Measurements from ENCODE around the gene CCR2. TPM values are rescaled to one million over a fixed set of nuclear protein-coding genes. Genes with fewer than 3 reads are reported as not detected.
"Not testable (repeated sequence)": the region's sequence is repeated elsewhere in the genome, so short reads cannot be mapped to it uniquely, and the experiment has no call there.

Gene CCR2
- total and polyA plus RNA-seq, 4 donors, result 0.13 to 2.2 (median 0.44) TPM; not detected in 1

DNA sequence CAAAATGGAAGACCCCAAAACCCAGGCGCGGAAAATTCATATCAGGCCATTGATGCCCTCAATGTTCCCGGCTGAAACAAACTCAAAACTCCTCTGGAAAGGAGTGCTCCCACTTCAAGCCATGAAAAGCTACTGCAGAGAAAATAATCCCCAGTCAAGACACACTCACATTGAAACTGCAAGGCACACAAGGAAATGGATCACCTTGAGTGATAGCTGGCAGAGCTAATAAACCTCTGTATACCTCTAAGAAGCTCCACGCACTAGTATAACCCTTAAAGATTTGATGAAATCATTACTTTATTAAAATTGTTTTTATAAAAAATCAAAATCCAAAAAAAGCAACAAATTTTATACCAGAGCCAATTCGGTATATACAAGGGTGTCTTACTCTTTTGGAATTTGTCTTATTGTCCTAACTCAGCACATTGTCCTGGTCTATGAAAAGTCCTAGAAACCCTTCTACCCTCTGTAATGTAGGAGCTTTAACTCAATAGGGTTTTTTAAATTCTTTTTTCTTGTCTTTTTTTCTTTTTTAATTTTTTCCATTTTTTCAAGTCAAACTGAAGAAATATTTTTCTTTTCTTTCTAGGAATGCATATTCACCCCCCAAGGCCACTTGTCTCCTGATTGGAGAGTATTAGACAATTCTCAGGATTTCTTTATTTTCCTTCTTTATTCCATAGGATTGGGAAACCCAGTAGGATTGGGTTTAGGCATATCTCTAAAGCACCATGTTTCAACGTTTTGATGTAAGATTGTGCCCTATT lies 44.5 kb downstream of the CCR2 start:
- no peaks in the 10 kb centered on the region for H3K27me3 ChIP-seq (ENCODE audit: control insufficient read depth, insufficient read depth, low read length)
- no peak for DNase-seq (ENCODE audit: low read depth in 4 of 6, low spot score in 6 of 6)
- H3K4me1 ChIP-seq (ENCODE audit: control insufficient read depth, insufficient read depth, low read length), result no peaks in the 10 kb centered on the region
- no peak overlapping the region for H3K4me3 ChIP-seq (ENCODE audit: low read depth, low read length)
- 100% methylated on average over 1 of the region's 6 CpGs for WGBS (ENCODE audit: insufficient coverage)
- no peak overlapping the region for H3K27ac ChIP-seq (ENCODE audit: low read depth, low read length)
- no peaks in the 10 kb centered on the region for H3K36me3 ChIP-seq (ENCODE audit: control insufficient read depth, insufficient read depth, low read length)
- H3K9me3 ChIP-seq (ENCODE audit: control insufficient read depth, insufficient read depth, low read length), result no peaks in the 10 kb centered on the region

DNA sequence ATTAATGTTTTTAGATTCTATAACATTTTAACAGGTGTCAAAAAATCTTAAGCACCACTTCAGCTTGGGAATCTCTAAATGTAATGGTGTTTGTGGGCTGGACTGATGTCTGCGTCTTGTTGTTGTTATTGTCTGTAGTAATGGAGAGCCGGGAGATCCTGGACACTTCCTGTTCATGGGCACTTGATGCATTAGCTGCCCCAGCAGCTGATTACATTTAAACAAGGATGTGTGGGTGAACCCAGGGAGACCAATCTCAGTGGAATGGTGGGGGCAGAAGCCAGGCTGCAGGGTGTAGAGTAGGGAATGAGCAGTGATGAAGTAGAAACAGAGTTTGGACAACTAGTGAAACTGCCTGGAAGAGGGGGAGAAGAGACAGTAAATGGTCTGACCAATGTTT lies 45.2 kb downstream of the CCR2 start:
- Histone ChIP-seq H3K4me3 (ENCODE audit: low read depth, low read length) (no peak overlapping the region), H3K27ac (ENCODE audit: low read depth, low read length) (no peak overlapping the region), H3K27me3 (ENCODE audit: control insufficient read depth, insufficient read depth, low read length) (no peaks in the 10 kb centered on the region), H3K9me3 (ENCODE audit: control insufficient read depth, insufficient read depth, low read length) (no peaks in the 10 kb centered on the region), H3K4me1 (ENCODE audit: control insufficient read depth, insufficient read depth, low read length) (no peaks in the 10 kb centered on the region), H3K36me3 (ENCODE audit: control insufficient read depth, insufficient read depth, low read length) (no peaks in the 10 kb centered on the region)
- DNase-seq (ENCODE audit: low read depth in 4 of 6, low spot score in 6 of 6), result no peak
- 92% methylated on average over 2 of the region's 2 CpGs for WGBS (ENCODE audit: insufficient coverage)

GRCh38 chr3:46399557-46399956 lies 45.6 kb downstream of the CCR2 start:
- no peak overlapping the region for H3K27ac ChIP-seq (ENCODE audit: low read depth, low read length)
- no peaks in the 10 kb centered on the region for H3K9me3 ChIP-seq (ENCODE audit: control insufficient read depth, insufficient read depth, low read length)
- 82% methylated on average over 2 of the region's 2 CpGs for WGBS (ENCODE audit: insufficient coverage)
- no peaks in the 10 kb centered on the region for H3K27me3 ChIP-seq (ENCODE audit: control insufficient read depth, insufficient read depth, low read length)
- no peaks in the 10 kb centered on the region for H3K36me3 ChIP-seq (ENCODE audit: control insufficient read depth, insufficient read depth, low read length)
- DNase-seq (ENCODE audit: low read depth in 4 of 6, low spot score in 6 of 6), result no peak
- H3K4me3 ChIP-seq (ENCODE audit: low read depth, low read length), result no peak overlapping the region
- no peaks in the 10 kb centered on the region for H3K4me1 ChIP-seq (ENCODE audit: control insufficient read depth, insufficient read depth, low read length)

DNA sequence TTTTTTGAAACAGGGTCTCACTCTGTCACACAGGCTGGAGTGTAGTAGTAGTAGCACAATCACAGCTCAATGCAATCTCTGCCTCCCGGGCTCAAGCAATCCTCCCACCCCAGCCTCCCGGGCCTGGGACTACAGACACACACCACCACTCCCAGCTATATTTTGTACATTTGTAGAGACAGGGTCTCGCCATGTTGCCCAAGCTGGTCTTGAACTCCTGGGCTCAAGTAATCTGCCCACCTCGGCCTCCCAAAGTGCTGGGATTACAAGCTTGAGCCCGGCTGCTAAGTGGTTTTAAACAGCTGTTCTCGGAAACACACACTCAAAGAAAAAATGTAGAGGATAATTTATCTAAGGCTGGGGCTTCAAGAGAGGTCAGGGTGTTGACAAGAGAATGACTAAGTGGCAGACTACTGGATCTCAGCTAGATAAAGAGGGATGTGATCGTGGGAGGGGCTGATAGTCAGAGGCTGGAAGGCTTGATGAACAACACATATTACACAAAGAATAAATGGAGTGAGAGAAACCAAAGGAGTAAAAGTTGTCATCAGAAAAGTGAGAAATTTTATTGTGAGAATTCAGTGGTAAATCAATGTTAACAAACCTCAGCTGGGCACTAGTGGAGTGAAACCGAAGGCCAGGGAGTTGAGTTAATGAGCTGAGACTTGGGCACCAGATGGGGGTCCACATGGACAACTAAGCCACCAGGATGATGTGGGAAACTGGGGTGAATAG lies 46.3 kb downstream of the CCR2 start:
- Histone ChIP-seq H3K4me3 (ENCODE audit: low read depth, low read length) (no peak overlapping the region), H3K27me3 (ENCODE audit: control insufficient read depth, insufficient read depth, low read length) (no peaks in the 10 kb centered on the region), H3K9me3 (ENCODE audit: control insufficient read depth, insufficient read depth, low read length) (no peaks in the 10 kb centered on the region), H3K36me3 (ENCODE audit: control insufficient read depth, insufficient read depth, low read length) (no peaks in the 10 kb centered on the region), H3K27ac (ENCODE audit: low read depth, low read length) (no peak overlapping the region), H3K4me1 (ENCODE audit: control insufficient read depth, insufficient read depth, low read length) (no peaks in the 10 kb centered on the region)
- DNase-seq (ENCODE audit: low read depth in 4 of 6, low spot score in 6 of 6), result no peak
- 89% methylated on average over 3 of the region's 8 CpGs for WGBS (ENCODE audit: insufficient coverage)

DNA sequence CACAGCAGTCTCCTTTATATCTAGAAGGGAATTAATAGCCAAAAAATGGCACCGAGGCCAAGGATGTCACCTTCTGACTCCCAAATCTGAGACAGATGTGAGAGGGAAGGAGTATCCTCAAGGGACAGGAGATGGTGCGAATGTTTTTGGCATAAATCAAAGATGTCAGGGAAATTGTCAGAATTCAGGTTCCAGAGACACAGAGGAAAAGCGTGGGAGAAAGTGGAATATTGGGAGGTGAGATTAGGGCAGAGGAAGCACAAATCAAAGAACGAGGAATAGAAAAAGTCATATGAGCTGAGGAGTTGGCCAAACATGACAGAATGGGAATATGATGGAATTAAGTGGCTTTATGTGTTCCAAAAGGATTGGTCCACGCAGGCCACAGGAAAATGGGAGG lies 46.9 kb downstream of the CCR2 start:
- no peaks in the 10 kb centered on the region for H3K9me3 ChIP-seq (ENCODE audit: control insufficient read depth, insufficient read depth, low read length)
- no peak overlapping the region for H3K4me3 ChIP-seq (ENCODE audit: low read depth, low read length)
- H3K4me1 ChIP-seq (ENCODE audit: control insufficient read depth, insufficient read depth, low read length), result no peaks in the 10 kb centered on the region
- no peaks in the 10 kb centered on the region for H3K36me3 ChIP-seq (ENCODE audit: control insufficient read depth, insufficient read depth, low read length)
- H3K27me3 ChIP-seq (ENCODE audit: control insufficient read depth, insufficient read depth, low read length), result no peaks in the 10 kb centered on the region
- no peak overlapping the region for H3K27ac ChIP-seq (ENCODE audit: low read depth, low read length)
- 93% methylated on average over 5 of the region's 5 CpGs for WGBS (ENCODE audit: insufficient coverage)
- no peak for DNase-seq (ENCODE audit: low read depth in 4 of 6, low spot score in 6 of 6)

GRCh38 chr3:46401579-46401978 lies 47.7 kb downstream of the CCR2 start:
- no peak for DNase-seq (ENCODE audit: low read depth in 4 of 6, low spot score in 6 of 6)
- H3K36me3 ChIP-seq (ENCODE audit: control insufficient read depth, insufficient read depth, low read length), result no peaks in the 10 kb centered on the region
- 100% methylated on average over 2 of the region's 2 CpGs for WGBS (ENCODE audit: insufficient coverage)
- no peak overlapping the region for H3K27ac ChIP-seq (ENCODE audit: low read depth, low read length)
- no peaks in the 10 kb centered on the region for H3K9me3 ChIP-seq (ENCODE audit: control insufficient read depth, insufficient read depth, low read length)
- no peaks in the 10 kb centered on the region for H3K27me3 ChIP-seq (ENCODE audit: control insufficient read depth, insufficient read depth, low read length)
- H3K4me1 ChIP-seq (ENCODE audit: control insufficient read depth, insufficient read depth, low read length), result peaks cover 1% of the 10 kb centered on the region
- no peak overlapping the region for H3K4me3 ChIP-seq (ENCODE audit: low read depth, low read length)

DNA sequence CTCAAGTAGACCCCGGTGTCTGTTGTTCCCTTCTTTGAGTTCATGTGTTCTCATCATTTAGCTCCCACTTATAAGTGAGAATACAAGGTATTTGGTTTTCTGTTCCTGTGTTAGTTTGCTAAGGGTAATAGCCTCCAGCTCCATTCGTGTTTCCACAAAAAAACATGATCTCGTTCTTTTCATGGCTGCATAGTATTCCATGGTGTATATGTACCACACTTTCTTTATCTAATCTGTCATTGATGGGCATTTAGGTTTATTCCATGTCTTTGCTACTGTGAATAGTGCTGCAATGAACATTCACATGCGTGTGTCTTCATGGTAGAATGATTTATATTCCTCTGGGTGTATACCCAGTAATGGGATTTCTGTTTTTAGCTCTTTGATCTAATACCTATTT lies 49.0 kb downstream of the CCR2 start:
- H3K27ac ChIP-seq (ENCODE audit: low read depth, low read length); H3K4me3 ChIP-seq (ENCODE audit: low read depth, low read length); H3K4me1 ChIP-seq (ENCODE audit: control insufficient read depth, insufficient read depth, low read length); DNase-seq (ENCODE audit: low read depth in 4 of 6, low spot score in 6 of 6); H3K9me3 ChIP-seq (ENCODE audit: control insufficient read depth, insufficient read depth, low read length); H3K27me3 ChIP-seq (ENCODE audit: control insufficient read depth, insufficient read depth, low read length); H3K36me3 ChIP-seq (ENCODE audit: control insufficient read depth, insufficient read depth, low read length): not testable (repeated sequence)
- WGBS (ENCODE audit: insufficient coverage), result no CpG with 5 or more reads among the region's 4 CpGs

- 69% methylated on average over 9 of the region's 11 CpGs for WGBS (ENCODE audit: insufficient coverage)
- Histone ChIP-seq H3K4me3 (ENCODE audit: low read depth, low read length) (no peak overlapping the region), H3K27ac (ENCODE audit: low read depth, low read length) (peak overlapping the region; percentile 13), H3K9me3 (ENCODE audit: control insufficient read depth, insufficient read depth, low read length) (no peaks in the 10 kb centered on the region), H3K27me3 (ENCODE audit: control insufficient read depth, insufficient read depth, low read length) (no peaks in the 10 kb centered on the region), H3K4me1 (ENCODE audit: control insufficient read depth, insufficient read depth, low read length) (peaks cover 8% of the 10 kb centered on the region), H3K36me3 (ENCODE audit: control insufficient read depth, insufficient read depth, low read length) (no peaks in the 10 kb centered on the region)
- no peak for DNase-seq (ENCODE audit: low read depth in 4 of 6, low spot score in 6 of 6)
Measured at GRCh38 chr3:46405301-46406019, 51.5 kb downstream of the CCR2 start.

DNA sequence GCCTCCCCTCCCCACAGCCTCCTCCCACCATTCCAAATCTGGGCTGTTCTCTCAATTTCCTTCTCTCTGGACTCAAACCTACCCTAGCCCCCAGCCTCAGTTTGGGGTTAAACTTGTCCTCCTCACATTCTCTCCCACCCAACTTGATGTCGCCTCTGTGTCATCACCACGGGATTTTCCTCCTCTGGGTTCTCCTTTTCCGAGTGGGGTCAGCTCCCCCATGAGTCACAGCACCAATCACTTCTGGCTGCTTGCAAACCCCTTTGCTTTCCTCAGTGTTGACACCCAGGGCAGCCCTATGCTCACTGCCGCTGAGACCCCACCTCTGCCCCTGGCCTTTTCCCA lies 52.5 kb downstream of the CCR2 start:
- H3K27ac ChIP-seq (ENCODE audit: low read depth, low read length), result peak overlapping the region; percentile 52
- peaks cover 8% of the 10 kb centered on the region for H3K4me1 ChIP-seq (ENCODE audit: control insufficient read depth, insufficient read depth, low read length)
- no peaks in the 10 kb centered on the region for H3K9me3 ChIP-seq (ENCODE audit: control insufficient read depth, insufficient read depth, low read length)
- no peaks in the 10 kb centered on the region for H3K36me3 ChIP-seq (ENCODE audit: control insufficient read depth, insufficient read depth, low read length)
- WGBS (ENCODE audit: insufficient coverage), result 71% methylated on average over 4 of the region's 4 CpGs
- H3K27me3 ChIP-seq (ENCODE audit: control insufficient read depth, insufficient read depth, low read length), result no peaks in the 10 kb centered on the region
- no peak for DNase-seq (ENCODE audit: low read depth in 4 of 6, low spot score in 6 of 6)
- H3K4me3 ChIP-seq (ENCODE audit: low read depth, low read length), result no peak overlapping the region

Data from spinal cord (tissue), 10 donors.